GM23338 (cell line): ENCODE data around the gene ECE1. TPM values are rescaled to one million over a fixed set of nuclear protein-coding genes. Genes with fewer than 3 reads are reported as not detected.
A peak's percentile ranks its signal among the peaks of the same experiment; 100 is the strongest.

Experiments
- ATAC-seq: fragments of 200-7000 bp; cut with Tn5 transposase; 3 replicates; pipeline ENCODE4 v1.9.1; 2020
- DNase-seq: peaks from one replicate; pipeline ENCODE4 v3.0.0-alpha.2; 2015; ENCODE audit warnings: low spot score
- H2AFZ ChIP-seq: fragments of 200-600 bp; sonication (generic); 2 replicates; pipeline ENCODE4 v1.8.0; 2016; ENCODE audit warnings: antibody characterized with exemption, mild to moderate bottlenecking, moderate library complexity
- H3F3A ChIP-seq: fragments of 200-600 bp; sonication (generic); replicated peaks from 2 replicates; pipeline ENCODE4 v1.8.0; 2017; ENCODE audit warnings: antibody characterized with exemption, mixed run types, low read depth
- H3K27ac ChIP-seq: fragments of 200-600 bp; sonication (generic); 2 replicates; pipeline ENCODE4 v1.6.1; 2016; ENCODE audit warnings: low read depth
- H3K27me3 ChIP-seq: fragments of 200-600 bp; sonication (generic); 2 replicates; pipeline ENCODE4 v1.8.0; 2016; ENCODE audit warnings: mild to moderate bottlenecking, mixed run types, moderate library complexity; ENCODE audit not compliant: insufficient read depth
- H3K36me3 ChIP-seq: fragments of 200-600 bp; sonication (generic); 2 replicates; pipeline ENCODE4 v1.8.0; 2016; ENCODE audit warnings: mild to moderate bottlenecking; ENCODE audit not compliant: insufficient read depth
- H3K4me1 ChIP-seq: fragments of 200-600 bp; sonication (generic); 2 replicates; pipeline ENCODE4 v1.8.0; 2016; ENCODE audit warnings: mild to moderate bottlenecking, moderate library complexity; ENCODE audit not compliant: insufficient read depth
- H3K4me2 ChIP-seq: fragments of 200-600 bp; sonication (generic); 2 replicates; pipeline ENCODE4 v1.7.1; 2017; ENCODE audit warnings: mixed run types
- H3K4me3 ChIP-seq: fragments of 200-600 bp; sonication (generic); 2 replicates; pipeline ENCODE4 v1.6.1; 2016; ENCODE audit warnings: mixed run types
- H3K79me2 ChIP-seq: fragments of 200-600 bp; sonication (generic); replicated peaks from 2 replicates; pipeline ENCODE4 v1.8.0; 2017; ENCODE audit warnings: mild to moderate bottlenecking; ENCODE audit not compliant: insufficient read depth
- H3K9me2 ChIP-seq: fragments of 200-600 bp; sonication (generic); 2 replicates; pipeline ENCODE4 v1.8.0; 2017; ENCODE audit not compliant: insufficient read depth
- H4K20me1 ChIP-seq: fragments of 200-600 bp; sonication (generic); replicated peaks from 2 replicates; pipeline ENCODE4 v1.8.0; 2017; ENCODE audit warnings: mild to moderate bottlenecking; ENCODE audit not compliant: insufficient read depth
- H3K27ac Mint-ChIP-seq: 2 replicates; pipeline ENCODE4 v1.8.0; 2020; ENCODE audit warnings: inconsistent platforms, mild to moderate bottlenecking, moderate library complexity, mixed read lengths
- H3K27me3 Mint-ChIP-seq: 3 replicates; pipeline ENCODE4 v1.8.0; 2022; ENCODE audit warnings: low read depth, mild to moderate bottlenecking, moderate library complexity, mixed read lengths, inconsistent platforms; ENCODE audit not compliant: insufficient read depth, poor library complexity
- H3K36me3 Mint-ChIP-seq: 3 replicates; pipeline ENCODE4 v1.8.0; 2021; ENCODE audit warnings: low read depth, mild to moderate bottlenecking, inconsistent platforms, moderate library complexity, mixed read lengths
- H3K4me1 Mint-ChIP-seq: 3 replicates; pipeline ENCODE4 v1.8.0; 2020; ENCODE audit warnings: mild to moderate bottlenecking, inconsistent platforms, mixed read lengths
- H3K4me3 Mint-ChIP-seq: 3 replicates; pipeline ENCODE4 v1.8.0; 2021; ENCODE audit warnings: moderate library complexity, mild to moderate bottlenecking, inconsistent platforms, mixed read lengths
- H3K9me3 Mint-ChIP-seq: 3 replicates; pipeline ENCODE4 v1.8.0; 2020; ENCODE audit warnings: moderate library complexity, mild to moderate bottlenecking, inconsistent platforms, mixed read lengths
- EZH2 ChIP-seq: fragments of 200-600 bp; sonication (generic); IDR thresholded peaks from one replicate; pipeline ENCODE4 v1.8.0; 2017; ENCODE audit warnings: antibody characterized with exemption, mild to moderate bottlenecking, low read depth; ENCODE audit not compliant: unreplicated experiment
- JUNB ChIP-seq: IDR thresholded peaks from one replicate; pipeline ENCODE4 v1.6.1; 2016; ENCODE audit warnings: antibody characterized with exemption; ENCODE audit not compliant: unreplicated experiment
- POLR2AphosphoS5 ChIP-seq: IDR thresholded peaks from 2 replicates; pipeline ENCODE4 v1.6.1; 2016; ENCODE audit warnings: antibody characterized with exemption, low read depth
- polyA plus RNA-seq: library from polyadenylated mRNA; unstranded; fragments of >200 nt; fragmentation: Nextera tagmentation; extraction: Ambion mirVana; gene quantifications from 2 replicates; pipeline ENCODE4 v1.2.1, GENCODE V29; 2016
- total RNA-seq: library from RNA; depleted of rRNA; stranded (reverse); fragments of >200 nt; shearing (Covaris generic); gene quantifications from 2 replicates; pipeline ENCODE4 v1.2.3, GENCODE V29; 2014
- TF ChIP-seq, protein P1 (sequence below): fragments of 250-450 bp; sonication (Bioruptor Pico); IDR thresholded peaks from 2 replicates; pipeline ENCODE4 v1.5.0; 2020; ENCODE audit warnings: mild to moderate bottlenecking, moderate library complexity

ECE1 gene
- total and polyA plus RNA-seq, 2 experiments from 2014 or later, result 11.0 to 45.0 TPM

- H3K79me2 ChIP-seq, result peaks cover 45% of the 10 kb centered on the region
- Mint-ChIP-seq H3K27me3 (peaks cover 22% of the 10 kb centered on the region), H3K36me3 (no peaks in the 10 kb centered on the region), H3K9me3 (no peaks in the 10 kb centered on the region), H3K4me1 (peaks cover 50% of the 10 kb centered on the region), H3K4me3 (no peak overlapping the region; the same call in 2 of the 3 replicates), H3K27ac (no peak overlapping the region)
- H3K27me3 ChIP-seq, result peaks cover 9% of the 10 kb centered on the region
- 0 out of 2 replicates have a peak, but pooled peaks cover 4% of the 10 kb centered on the region for H3F3A ChIP-seq
- H2AFZ ChIP-seq, result no peak overlapping the region
- no peaks in the 10 kb centered on the region for H3K36me3 ChIP-seq
- H3K9me2 ChIP-seq, result no peaks in the 10 kb centered on the region
- H3K4me1 ChIP-seq, result peaks cover 19% of the 10 kb centered on the region
- H3K4me2 ChIP-seq, result no peak overlapping the region
- no peak overlapping the region for H3K27ac ChIP-seq
- TF ChIP-seq, protein P1, sequence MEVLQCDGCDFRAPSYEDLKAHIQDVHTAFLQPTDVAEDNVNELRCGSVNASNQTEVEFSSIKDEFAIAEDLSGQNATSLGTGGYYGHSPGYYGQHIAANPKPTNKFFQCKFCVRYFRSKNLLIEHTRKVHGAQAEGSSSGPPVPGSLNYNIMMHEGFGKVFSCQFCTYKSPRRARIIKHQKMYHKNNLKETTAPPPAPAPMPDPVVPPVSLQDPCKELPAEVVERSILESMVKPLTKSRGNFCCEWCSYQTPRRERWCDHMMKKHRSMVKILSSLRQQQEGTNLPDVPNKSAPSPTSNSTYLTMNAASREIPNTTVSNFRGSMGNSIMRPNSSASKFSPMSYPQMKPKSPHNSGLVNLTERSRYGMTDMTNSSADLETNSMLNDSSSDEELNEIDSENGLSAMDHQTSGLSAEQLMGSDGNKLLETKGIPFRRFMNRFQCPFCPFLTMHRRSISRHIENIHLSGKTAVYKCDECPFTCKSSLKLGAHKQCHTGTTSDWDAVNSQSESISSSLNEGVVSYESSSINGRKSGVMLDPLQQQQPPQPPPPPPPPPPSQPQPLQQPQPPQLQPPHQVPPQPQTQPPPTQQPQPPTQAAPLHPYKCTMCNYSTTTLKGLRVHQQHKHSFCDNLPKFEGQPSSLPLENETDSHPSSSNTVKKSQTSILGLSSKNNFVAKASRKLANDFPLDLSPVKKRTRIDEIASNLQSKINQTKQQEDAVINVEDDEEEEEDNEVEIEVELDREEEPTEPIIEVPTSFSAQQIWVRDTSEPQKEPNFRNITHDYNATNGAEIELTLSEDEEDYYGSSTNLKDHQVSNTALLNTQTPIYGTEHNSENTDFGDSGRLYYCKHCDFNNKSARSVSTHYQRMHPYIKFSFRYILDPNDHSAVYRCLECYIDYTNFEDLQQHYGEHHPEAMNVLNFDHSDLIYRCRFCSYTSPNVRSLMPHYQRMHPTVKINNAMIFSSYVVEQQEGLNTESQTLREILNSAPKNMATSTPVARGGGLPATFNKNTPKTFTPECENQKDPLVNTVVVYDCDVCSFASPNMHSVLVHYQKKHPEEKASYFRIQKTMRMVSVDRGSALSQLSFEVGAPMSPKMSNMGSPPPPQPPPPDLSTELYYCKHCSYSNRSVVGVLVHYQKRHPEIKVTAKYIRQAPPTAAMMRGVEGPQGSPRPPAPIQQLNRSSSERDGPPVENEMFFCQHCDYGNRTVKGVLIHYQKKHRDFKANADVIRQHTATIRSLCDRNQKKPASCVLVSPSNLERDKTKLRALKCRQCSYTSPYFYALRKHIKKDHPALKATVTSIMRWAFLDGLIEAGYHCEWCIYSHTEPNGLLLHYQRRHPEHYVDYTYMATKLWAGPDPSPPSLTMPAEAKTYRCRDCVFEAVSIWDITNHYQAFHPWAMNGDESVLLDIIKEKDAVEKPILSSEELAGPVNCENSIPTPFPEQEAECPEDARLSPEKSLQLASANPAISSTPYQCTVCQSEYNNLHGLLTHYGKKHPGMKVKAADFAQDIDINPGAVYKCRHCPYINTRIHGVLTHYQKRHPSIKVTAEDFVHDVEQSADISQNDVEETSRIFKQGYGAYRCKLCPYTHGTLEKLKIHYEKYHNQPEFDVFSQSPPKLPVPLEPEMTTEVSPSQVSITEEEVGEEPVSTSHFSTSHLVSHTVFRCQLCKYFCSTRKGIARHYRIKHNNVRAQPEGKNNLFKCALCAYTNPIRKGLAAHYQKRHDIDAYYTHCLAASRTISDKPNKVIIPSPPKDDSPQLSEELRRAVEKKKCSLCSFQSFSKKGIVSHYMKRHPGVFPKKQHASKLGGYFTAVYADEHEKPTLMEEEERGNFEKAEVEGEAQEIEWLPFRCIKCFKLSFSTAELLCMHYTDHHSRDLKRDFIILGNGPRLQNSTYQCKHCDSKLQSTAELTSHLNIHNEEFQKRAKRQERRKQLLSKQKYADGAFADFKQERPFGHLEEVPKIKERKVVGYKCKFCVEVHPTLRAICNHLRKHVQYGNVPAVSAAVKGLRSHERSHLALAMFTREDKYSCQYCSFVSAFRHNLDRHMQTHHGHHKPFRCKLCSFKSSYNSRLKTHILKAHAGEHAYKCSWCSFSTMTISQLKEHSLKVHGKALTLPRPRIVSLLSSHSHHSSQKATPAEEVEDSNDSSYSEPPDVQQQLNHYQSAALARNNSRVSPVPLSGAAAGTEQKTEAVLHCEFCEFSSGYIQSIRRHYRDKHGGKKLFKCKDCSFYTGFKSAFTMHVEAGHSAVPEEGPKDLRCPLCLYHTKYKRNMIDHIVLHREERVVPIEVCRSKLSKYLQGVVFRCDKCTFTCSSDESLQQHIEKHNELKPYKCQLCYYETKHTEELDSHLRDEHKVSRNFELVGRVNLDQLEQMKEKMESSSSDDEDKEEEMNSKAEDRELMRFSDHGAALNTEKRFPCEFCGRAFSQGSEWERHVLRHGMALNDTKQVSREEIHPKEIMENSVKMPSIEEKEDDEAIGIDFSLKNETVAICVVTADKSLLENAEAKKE (CRISPR knock-in tag), result no peak
- TF ChIP-seq JUNB, result no peak
- TF ChIP-seq EZH2, result no peak
- no peak for TF ChIP-seq POLR2AphosphoS5
- H3K4me3 ChIP-seq, result no peak overlapping the region
- ATAC-seq (peak; percentile 10), DNase-seq (no peak)
- H4K20me1 ChIP-seq, result peaks cover 16% of the 10 kb centered on the region
Observed at GRCh38 chr1:21338573-21339355, 48.5 kb upstream of the ECE1 start.
